Epithelial cell of esophagus (primary cell): ENCODE data around the gene TLE1.

Source experiments
- DNase-seq: peaks from one replicate; pipeline ENCODE4 v3.0.0; 2010; ENCODE audit warnings: low read depth
- H3K4me3 ChIP-seq: 2 replicates; pipeline ENCODE4 v1.5.1; 2011; ENCODE audit warnings: mild to moderate bottlenecking, low read length, control low read depth
- CTCF ChIP-seq: IDR thresholded peaks from 2 replicates; pipeline ENCODE4 v1.5.1; 2011; ENCODE audit warnings: low read depth, mild to moderate bottlenecking, low read length, control low read depth, inconsistent platforms; ENCODE audit not compliant: insufficient read depth; ENCODE audit errors: missing control alignments

The TLE1 gene

GRCh38 chr9:81629440-81629839 is 59.9 kb downstream of the TLE1 start:
- no peak for DNase-seq
- H3K4me3 ChIP-seq = no peak overlapping the region
- TF ChIP-seq CTCF = no peak

- no peak for TF ChIP-seq CTCF
Observed at GRCh38 chr9:81628897-81629296, 60.5 kb downstream of the TLE1 start.

GRCh38 chr9:81627481-81627880 is 61.9 kb downstream of the TLE1 start:
- TF ChIP-seq CTCF = no peak
- no peak overlapping the region for H3K4me3 ChIP-seq
- DNase-seq = peak; percentile 48

More at GRCh38 chr9:81628897-81629296, 60.5 kb downstream of the TLE1 start:
- H3K4me3 ChIP-seq = no peak overlapping the region
- peak; percentile 37 for DNase-seq

GRCh38 chr9:81626511-81626910 is 62.8 kb downstream of the TLE1 start:
- H3K4me3 ChIP-seq = no peak overlapping the region
- TF ChIP-seq CTCF = no peak
- DNase-seq = peak; percentile 98

GRCh38 chr9:81625969-81626368 is 63.4 kb downstream of the TLE1 start:
- DNase-seq = no peak
- no peak overlapping the region for H3K4me3 ChIP-seq
- TF ChIP-seq CTCF = no peak

- no peak overlapping the region for H3K4me3 ChIP-seq
- no peak for DNase-seq
- no peak for TF ChIP-seq CTCF
Observed at GRCh38 chr9:81623778-81624177, 65.6 kb downstream of the TLE1 start.

GRCh38 chr9:81622471-81623255 is 66.7 kb downstream of the TLE1 start:
- DNase-seq = no peak
- TF ChIP-seq CTCF = no peak
- H3K4me3 ChIP-seq = no peak overlapping the region
